Stomach (tissue), 4 donors: ENCODE data around the gene GPR42.

ENCODE experiments used
- POLR2A ChIP-seq, 4 donors: fragments of 450-650 bp; IDR thresholded peaks; one replicate each; pipeline ENCODE4 v1.6.1; 2016; ENCODE audit warnings: antibody characterized with exemption in 4 of 4, control low read depth in 2 of 4, mild to moderate bottlenecking in 1 of 4, moderate library complexity in 1 of 4
- TF ChIP-seq, protein P1 (sequence below), 7 experiments: fragments of 450-650 bp in 4 of 7; fragments of 200-600 bp in 3 of 7; sonication (generic) in 3 of 7; IDR thresholded peaks; one replicate each; pipeline ENCODE4 v1.5.1; 2016 to 2019; ENCODE audit warnings: antibody characterized with exemption in 7 of 7, control low read depth in 2 of 7, mild to moderate bottlenecking in 1 of 7

DNA sequence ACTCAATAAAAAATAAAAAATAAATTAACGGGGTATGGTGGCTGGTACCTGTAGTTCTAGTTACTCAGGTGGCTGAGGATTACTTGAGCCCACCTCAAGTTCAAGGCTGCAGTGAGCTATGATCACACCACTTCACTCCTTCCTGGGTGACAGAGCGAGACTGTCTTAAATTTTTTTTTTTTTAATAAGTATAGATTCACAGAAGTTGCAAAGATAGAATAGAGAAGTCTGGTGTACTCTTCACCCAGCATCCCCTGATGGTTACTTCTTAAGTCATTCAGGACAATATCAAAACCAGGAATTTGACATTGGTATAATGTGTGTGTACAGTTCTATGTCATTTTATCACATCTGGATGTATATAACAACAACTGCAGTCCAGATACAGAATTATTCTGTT lies 49.6 kb upstream of the GPR42 start:
- TF ChIP-seq POLR2A (IDR thresholded peaks at IDR 0.05): no peak
- TF ChIP-seq, protein P1, sequence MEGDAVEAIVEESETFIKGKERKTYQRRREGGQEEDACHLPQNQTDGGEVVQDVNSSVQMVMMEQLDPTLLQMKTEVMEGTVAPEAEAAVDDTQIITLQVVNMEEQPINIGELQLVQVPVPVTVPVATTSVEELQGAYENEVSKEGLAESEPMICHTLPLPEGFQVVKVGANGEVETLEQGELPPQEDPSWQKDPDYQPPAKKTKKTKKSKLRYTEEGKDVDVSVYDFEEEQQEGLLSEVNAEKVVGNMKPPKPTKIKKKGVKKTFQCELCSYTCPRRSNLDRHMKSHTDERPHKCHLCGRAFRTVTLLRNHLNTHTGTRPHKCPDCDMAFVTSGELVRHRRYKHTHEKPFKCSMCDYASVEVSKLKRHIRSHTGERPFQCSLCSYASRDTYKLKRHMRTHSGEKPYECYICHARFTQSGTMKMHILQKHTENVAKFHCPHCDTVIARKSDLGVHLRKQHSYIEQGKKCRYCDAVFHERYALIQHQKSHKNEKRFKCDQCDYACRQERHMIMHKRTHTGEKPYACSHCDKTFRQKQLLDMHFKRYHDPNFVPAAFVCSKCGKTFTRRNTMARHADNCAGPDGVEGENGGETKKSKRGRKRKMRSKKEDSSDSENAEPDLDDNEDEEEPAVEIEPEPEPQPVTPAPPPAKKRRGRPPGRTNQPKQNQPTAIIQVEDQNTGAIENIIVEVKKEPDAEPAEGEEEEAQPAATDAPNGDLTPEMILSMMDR (IDR thresholded peaks at IDR 0.05): no peak
